Heart right ventricle (tissue), 16 donors: ENCODE data around the gene SOWAHA. TPM values are rescaled to one million over a fixed set of nuclear protein-coding genes. Genes with fewer than 3 reads are reported as not detected.

Source experiments
- ATAC-seq, 8 donors: fragments of 200-7000 bp; cut with Tn5 transposase; one replicate each; pipeline ENCODE4 v1.9.1; 2020; ENCODE audit warnings: mild to moderate bottlenecking in 8 of 8, moderate library complexity in 8 of 8, moderate number of reproducible peaks in 1 of 8
- DNase-seq, 2 donors: peaks; one replicate each; pipeline ENCODE4 v3.0.0-alpha.2; 2020
- H3K27ac ChIP-seq, 10 donors: fragments of 200-600 bp; sonication (generic) in 2 of 10; one replicate each; pipeline versions ENCODE4 v1.5.0 to v1.8.0; 2020 to 2022; ENCODE audit warnings: mild to moderate bottlenecking in 3 of 10
- H3K27me3 ChIP-seq, 7 donors: fragments of 200-600 bp; one replicate each; pipeline ENCODE4 v1.8.0; 2021 to 2022; ENCODE audit warnings: mild to moderate bottlenecking in 2 of 7
- H3K36me3 ChIP-seq, 9 donors: fragments of 200-600 bp; sonication (generic) in 1 of 9; one replicate each; pipeline versions ENCODE4 v1.5.0 to v1.8.0; 2020 to 2022; ENCODE audit warnings: mild to moderate bottlenecking in 2 of 9
- H3K4me1 ChIP-seq, 9 donors: fragments of 200-600 bp; sonication (generic) in 1 of 9; one replicate each; pipeline versions ENCODE4 v1.5.0 to v1.8.0; 2020 to 2022; ENCODE audit warnings: mild to moderate bottlenecking in 4 of 9
- H3K4me3 ChIP-seq, 10 donors: fragments of 200-600 bp; sonication (generic) in 2 of 10; one replicate each; pipeline versions ENCODE4 v1.5.0 to v1.8.0; 2020 to 2022; ENCODE audit warnings: mild to moderate bottlenecking in 7 of 10, moderate library complexity in 2 of 10
- H3K9me3 ChIP-seq, 11 donors: fragments of 200-600 bp in 10 of 11; sonication (generic) in 2 of 11; one replicate each; pipeline versions ENCODE4 v1.5.0 to v1.8.0; 2013 to 2022; ENCODE audit warnings: mild to moderate bottlenecking in 2 of 11, control low read depth in 1 of 11, moderate library complexity in 1 of 11
- WGBS, 2 donors: extraction: QIAGEN DNeasy Blood & Tissue Kit; methylation state at CpG; one replicate each; pipeline ENCODE4 v1.1.7; 2013; ENCODE audit warnings: inconsistent platforms in 1 of 2; 5-methylcytosine and 5-hydroxymethylcytosine counted together
- intact Hi-C, 10 donors: fragments of 100-400 bp; cut with DNase I; formaldehyde crosslinking; loops; one replicate each; pipeline versions ENCODE4 v1.11.1 to v1.14.2; 2022
- polyA plus RNA-seq, 2 donors: library from polyadenylated mRNA; stranded (reverse); fragments of 200-250 nt; gene quantifications; one replicate each; pipeline ENCODE4 v1.2.3, GENCODE V29; 2013
- total RNA-seq, 10 donors: library from RNA; stranded (reverse); fragmentation: NEBNext Ultra II Directional in 3 of 10; extraction: Animal tissue kit (Norgen Biotek cat#: 25700) in 3 of 10; gene quantifications; one replicate each; pipeline versions ENCODE4 v1.2.1 to v1.2.4, GENCODE V29; 2021 to 2023
- TF ChIP-seq, protein P1 (sequence below), 9 donors: fragments of 200-600 bp; sonication (generic) in 2 of 9; IDR thresholded peaks; one replicate each; pipeline versions ENCODE4 v1.5.0 to v1.8.0; 2021 to 2022; ENCODE audit warnings: antibody characterized with exemption in 9 of 9, mild to moderate bottlenecking in 5 of 9, moderate library complexity in 1 of 9
- donor health status: Arrhythmogenic right ventricular cardiomyopathy.
- donor health status: ischemic (EF 13 %, LVEDD 7.1; RV severe dilation, severe dysfunction).
- donor health status: healthy with polysubstance abuse.
- donor health status: DM: no; HTN: yes; CAD: no.
- donor health status: DM: no; HTN: no; CAD: no.
- donor health status: ischemic (EF 25% LVEDD 6.9; RV normal size, moderate dysfunction).
- donor health status: ischemic (EF 25% LVEDD 5.7; RV mildly dilated, moderate dysfunction).
- donor health status: healthy.
- donor health status: DM: yes; HTN: yes; CAD: no.
- donor health status: Ischemic cardiomyopathy.
- donor health status: ischemic (EF 35%, LVEDD 5.7; RV mildly dilated, moderate dysfunction).
- donor health status: nonischemic (EF 11% LVEDD 7.7; RV severe dilation, severe dysfunction).
- donor health status: DM: yes; HTN: yes; CAD: no.
- donor health status: PGD.
- donor health status: ischemic (EF 29% LVEDD 5.4; RV normal size, mild dysfunction).
- donor health status: nonischemic (EF 23%, LVEDD 6.1; RV moderate dilation, normal function).

The SOWAHA gene
- total and polyA plus RNA-seq, 12 donors, result 0.07 to 0.19 (median 0.13) TPM; not detected in 7

DNA sequence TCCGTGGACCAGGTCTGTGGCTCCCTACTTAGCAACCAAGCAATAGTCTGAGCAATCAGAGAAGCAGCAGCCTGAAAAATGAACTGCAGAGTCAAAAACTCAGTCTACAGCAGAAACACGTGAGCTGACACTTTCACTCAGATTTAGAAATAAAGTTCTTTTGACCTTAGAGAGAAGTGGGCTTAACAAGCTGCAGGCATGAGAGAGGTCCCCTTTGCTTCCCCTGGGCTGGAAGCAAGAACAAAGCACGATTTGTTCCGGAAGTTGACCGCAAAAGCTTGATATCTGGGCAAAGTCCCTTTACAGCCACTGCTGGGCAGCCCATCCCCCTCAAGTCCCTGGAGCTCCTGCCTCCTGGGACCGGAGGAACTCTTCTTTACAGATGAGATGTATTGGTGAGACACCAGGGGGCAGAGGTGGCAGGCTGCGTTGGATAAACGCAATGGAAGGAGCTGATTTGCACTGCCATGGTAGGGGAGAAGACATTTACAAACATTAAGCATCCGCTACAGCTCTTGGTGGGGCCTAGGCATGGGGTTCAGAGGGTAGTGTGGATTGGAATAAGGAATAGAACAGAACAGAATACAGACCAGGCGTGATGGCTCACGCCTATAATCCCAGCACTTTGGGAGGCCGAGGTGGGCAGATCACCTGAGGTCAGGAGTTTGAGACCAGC, 5.8 kb upstream of the SOWAHA start:
- Histone ChIP-seq H3K4me3 (no peak overlapping the region), H3K27ac (no peak overlapping the region), H3K27me3 (peaks cover 6 to 77% (median 53%) of the 10 kb centered on the region in 7 donors), H3K36me3 (no peaks in the 10 kb centered on the region), H3K4me1 (peaks cover 0 to 1% (median 0%) of the 10 kb centered on the region in 9 donors), H3K9me3 (no peaks in the 10 kb centered on the region)
- intact Hi-C loops, result no loop called here
- no peak for DNase-seq
- WGBS, 2 donors, result 64 to 67% methylated on average over 12 of the region's 12 CpGs
- TF ChIP-seq, protein P1, sequence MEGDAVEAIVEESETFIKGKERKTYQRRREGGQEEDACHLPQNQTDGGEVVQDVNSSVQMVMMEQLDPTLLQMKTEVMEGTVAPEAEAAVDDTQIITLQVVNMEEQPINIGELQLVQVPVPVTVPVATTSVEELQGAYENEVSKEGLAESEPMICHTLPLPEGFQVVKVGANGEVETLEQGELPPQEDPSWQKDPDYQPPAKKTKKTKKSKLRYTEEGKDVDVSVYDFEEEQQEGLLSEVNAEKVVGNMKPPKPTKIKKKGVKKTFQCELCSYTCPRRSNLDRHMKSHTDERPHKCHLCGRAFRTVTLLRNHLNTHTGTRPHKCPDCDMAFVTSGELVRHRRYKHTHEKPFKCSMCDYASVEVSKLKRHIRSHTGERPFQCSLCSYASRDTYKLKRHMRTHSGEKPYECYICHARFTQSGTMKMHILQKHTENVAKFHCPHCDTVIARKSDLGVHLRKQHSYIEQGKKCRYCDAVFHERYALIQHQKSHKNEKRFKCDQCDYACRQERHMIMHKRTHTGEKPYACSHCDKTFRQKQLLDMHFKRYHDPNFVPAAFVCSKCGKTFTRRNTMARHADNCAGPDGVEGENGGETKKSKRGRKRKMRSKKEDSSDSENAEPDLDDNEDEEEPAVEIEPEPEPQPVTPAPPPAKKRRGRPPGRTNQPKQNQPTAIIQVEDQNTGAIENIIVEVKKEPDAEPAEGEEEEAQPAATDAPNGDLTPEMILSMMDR (IDR thresholded peaks at IDR 0.05), result no peak
- no peak for ATAC-seq

GRCh38 chr5:132808448-132808847, 4.7 kb upstream of the SOWAHA start:
- Histone ChIP-seq H3K27me3 (peaks cover 6 to 78% (median 58%) of the 10 kb centered on the region in 7 donors), H3K9me3 (no peaks in the 10 kb centered on the region), H3K4me1 (peaks cover 0 to 10% (median 7%) of the 10 kb centered on the region in 9 donors), H3K27ac (no peak overlapping the region), H3K36me3 (no peaks in the 10 kb centered on the region), H3K4me3 (no peak overlapping the region)
- no peak for DNase-seq
- intact Hi-C loops, result no loop called here
- 67 to 76% methylated on average over 2 of the region's 2 CpGs for WGBS, 2 donors
- no peak for ATAC-seq
- TF ChIP-seq, protein P1 (IDR thresholded peaks at IDR 0.05), result no peak

DNA sequence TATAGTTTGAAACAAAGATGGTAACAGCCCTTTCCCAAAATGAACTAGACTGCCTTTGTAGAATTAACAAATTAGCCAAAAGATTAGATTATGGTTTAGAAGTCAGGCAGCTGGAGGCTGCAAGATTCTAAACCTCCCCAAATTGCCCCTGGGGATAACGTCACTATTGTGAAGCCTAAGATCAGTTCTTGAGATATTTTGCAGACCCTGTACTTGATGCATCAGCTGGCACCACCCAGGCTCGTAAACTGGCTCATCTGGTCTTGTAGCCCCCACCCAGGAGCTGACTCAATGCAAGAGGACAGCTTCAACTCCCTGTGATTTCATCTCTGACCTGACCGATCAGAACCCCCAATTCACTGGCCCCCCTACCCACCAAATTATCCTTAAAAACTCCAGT, 4.2 kb upstream of the SOWAHA start:
- Histone ChIP-seq H3K36me3 (no peaks in the 10 kb centered on the region), H3K4me3 (no peak overlapping the region), H3K9me3 (no peaks in the 10 kb centered on the region), H3K4me1 (peaks cover 0 to 13% (median 7%) of the 10 kb centered on the region in 9 donors), H3K27me3 (peaks cover 6 to 78% (median 60%) of the 10 kb centered on the region in 7 donors), H3K27ac (no peak overlapping the region)
- ATAC-seq, result no peak
- 43 to 45% methylated on average over 3 of the region's 3 CpGs for WGBS, 2 donors
- DNase-seq, result no peak
- TF ChIP-seq, protein P1 (IDR thresholded peaks at IDR 0.05), result no peak
- intact Hi-C loops, result no loop called here

DNA sequence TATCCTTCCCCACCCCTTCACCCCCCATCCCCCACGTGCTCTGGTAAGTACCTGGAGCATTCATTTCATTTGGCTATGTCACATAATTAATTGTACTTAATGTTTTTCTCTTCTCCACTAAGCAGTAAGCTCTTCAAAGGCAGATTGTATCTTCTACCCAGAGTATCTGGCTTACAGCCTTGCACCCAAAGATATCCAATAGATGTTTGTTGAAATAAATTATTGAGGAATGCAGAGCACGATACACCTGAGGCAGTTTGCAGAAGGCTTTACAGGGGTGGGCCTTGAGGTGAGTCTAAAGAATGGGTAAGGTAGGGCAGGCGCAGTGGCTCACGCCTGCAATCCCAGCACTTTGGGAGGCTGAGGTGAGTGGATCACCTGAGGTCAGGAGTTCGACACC, 2.5 kb upstream of the SOWAHA start:
- H3K27ac ChIP-seq, result no peak overlapping the region
- no peak for DNase-seq
- no peak for ATAC-seq
- WGBS, 2 donors, result 87 to 88% methylated on average over 5 of the region's 5 CpGs
- intact Hi-C loops, result loop anchor here in 4 of 10 donors (10.0 kb wide), 3 partner anchors 56 to 426 kb away; no protein-coding TSS in a partner anchor
- H3K4me1 ChIP-seq, result peaks cover 0 to 17% (median 7%) of the 10 kb centered on the region in 9 donors
- no peaks in the 10 kb centered on the region for H3K36me3 ChIP-seq
- TF ChIP-seq, protein P1 (IDR thresholded peaks at IDR 0.05), result no peak
- H3K9me3 ChIP-seq, result no peaks in the 10 kb centered on the region
- peaks cover 6 to 96% (median 64%) of the 10 kb centered on the region in 7 donors for H3K27me3 ChIP-seq
- H3K4me3 ChIP-seq, result no peak overlapping the region
